Suprapubic skin (tissue), 4 donors: Measurements from ENCODE around the gene CERT1.

Source experiments
- EP300 ChIP-seq: sonication (generic); formaldehyde crosslinking; IDR thresholded peaks from one replicate; pipeline ENCODE4 v1.6.1; 2017; ENCODE audit warnings: antibody characterized with exemption
- POLR2A ChIP-seq, 2 donors: fragments of 450-650 bp; IDR thresholded peaks; one replicate each; pipeline ENCODE4 v1.6.1; 2017; ENCODE audit warnings: antibody characterized with exemption in 2 of 2, mild to moderate bottlenecking in 2 of 2, moderate library complexity in 2 of 2
- POLR2AphosphoS5 ChIP-seq, 3 donors: sonication (generic); formaldehyde crosslinking; IDR thresholded peaks; one replicate each; pipeline ENCODE4 v1.6.1; 2017; ENCODE audit warnings: antibody characterized with exemption in 3 of 3
- TF ChIP-seq, protein P1 (sequence below), 2 donors: fragments of 200-600 bp in 1 of 2; fragments of 450-650 bp in 1 of 2; sonication (generic) in 1 of 2; IDR thresholded peaks; one replicate each; pipeline ENCODE4 v1.5.1; 2016 to 2019; ENCODE audit warnings: antibody characterized with exemption in 2 of 2, mild to moderate bottlenecking in 1 of 2, moderate library complexity in 1 of 2

DNA sequence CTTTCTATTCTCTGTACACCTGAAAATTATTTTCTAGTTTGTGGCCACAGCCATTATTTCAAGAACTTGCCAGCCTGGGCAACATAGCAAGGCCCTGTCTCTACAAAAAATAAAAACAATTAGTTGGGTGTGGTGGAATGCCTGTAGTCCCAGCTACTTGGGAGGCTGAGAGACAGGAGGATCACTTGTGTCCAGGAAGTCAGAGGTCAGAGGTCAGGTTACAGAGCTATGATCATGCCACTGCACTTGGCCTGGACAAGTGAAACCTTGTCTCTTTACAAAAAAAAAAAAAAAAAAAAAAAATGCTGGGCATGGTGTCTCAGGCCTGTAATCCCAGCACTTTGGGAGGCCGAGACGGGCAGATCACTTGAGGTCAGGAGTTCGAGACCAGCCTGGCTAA, 116.2 kb downstream of the CERT1 start:
- no peak for TF ChIP-seq POLR2A (IDR thresholded peaks at IDR 0.05)
- TF ChIP-seq, protein P1, sequence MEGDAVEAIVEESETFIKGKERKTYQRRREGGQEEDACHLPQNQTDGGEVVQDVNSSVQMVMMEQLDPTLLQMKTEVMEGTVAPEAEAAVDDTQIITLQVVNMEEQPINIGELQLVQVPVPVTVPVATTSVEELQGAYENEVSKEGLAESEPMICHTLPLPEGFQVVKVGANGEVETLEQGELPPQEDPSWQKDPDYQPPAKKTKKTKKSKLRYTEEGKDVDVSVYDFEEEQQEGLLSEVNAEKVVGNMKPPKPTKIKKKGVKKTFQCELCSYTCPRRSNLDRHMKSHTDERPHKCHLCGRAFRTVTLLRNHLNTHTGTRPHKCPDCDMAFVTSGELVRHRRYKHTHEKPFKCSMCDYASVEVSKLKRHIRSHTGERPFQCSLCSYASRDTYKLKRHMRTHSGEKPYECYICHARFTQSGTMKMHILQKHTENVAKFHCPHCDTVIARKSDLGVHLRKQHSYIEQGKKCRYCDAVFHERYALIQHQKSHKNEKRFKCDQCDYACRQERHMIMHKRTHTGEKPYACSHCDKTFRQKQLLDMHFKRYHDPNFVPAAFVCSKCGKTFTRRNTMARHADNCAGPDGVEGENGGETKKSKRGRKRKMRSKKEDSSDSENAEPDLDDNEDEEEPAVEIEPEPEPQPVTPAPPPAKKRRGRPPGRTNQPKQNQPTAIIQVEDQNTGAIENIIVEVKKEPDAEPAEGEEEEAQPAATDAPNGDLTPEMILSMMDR (IDR thresholded peaks at IDR 0.05) = no peak
- no peak for TF ChIP-seq POLR2AphosphoS5 (IDR thresholded peaks at IDR 0.05)
- no peak for TF ChIP-seq EP300
